ENCODE data around the gene BTBD6.
A peak's percentile ranks its signal among the peaks of the same experiment; 100 is the strongest.
"Not testable (repeated sequence)": the region's sequence is repeated elsewhere in the genome, so short reads cannot be mapped to it uniquely, and the experiment has no call there.

BTBD6 gene

GRCh38 chr14:105273062-105273461, 24.7 kb downstream of the BTBD6 start:
- DNase-seq, result no peak

GRCh38 chr14:105274637-105275036, 26.3 kb downstream of the BTBD6 start:
- no peak for DNase-seq

DNA sequence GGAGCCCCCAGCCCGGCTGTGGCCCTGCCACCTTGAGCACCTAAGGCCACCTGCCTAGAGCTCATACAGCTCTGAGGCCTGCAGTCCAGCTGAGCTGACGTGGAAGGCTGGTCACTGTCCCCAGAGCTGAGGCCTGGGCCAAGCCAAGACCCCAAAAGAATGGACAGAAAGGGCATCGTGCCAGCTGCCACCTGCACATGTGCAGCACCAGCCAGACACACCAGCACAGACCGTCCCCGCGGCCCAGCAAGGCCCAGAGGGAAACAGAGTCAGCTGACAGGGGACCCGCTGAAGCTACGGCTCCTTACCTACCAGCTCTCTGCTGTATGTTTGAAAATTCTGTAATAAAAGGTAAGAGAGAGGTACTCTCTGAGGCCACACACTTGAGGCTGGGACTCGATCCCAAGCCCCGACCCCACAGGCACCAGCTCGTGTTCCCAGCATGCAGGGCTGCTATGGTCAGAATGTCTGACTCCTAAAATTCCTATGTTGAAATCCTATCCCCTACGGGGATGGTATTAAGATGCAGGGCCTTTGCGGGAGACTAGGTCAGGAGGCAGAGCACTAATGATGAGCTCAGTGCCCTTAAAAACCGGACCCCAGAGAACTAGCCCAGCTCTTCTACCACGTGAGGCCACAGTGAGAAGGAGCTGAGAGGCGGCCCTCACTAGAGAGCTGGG, 27.1 kb downstream of the BTBD6 start:
- DNase-seq, result no peak

GRCh38 chr14:105277448-105277847, 29.1 kb downstream of the BTBD6 start:
- not testable (repeated sequence) for DNase-seq

- DNase-seq, result no peak
Measured at GRCh38 chr14:105279642-105280361, 31.5 kb downstream of the BTBD6 start.

- DNase-seq, result no peak
Measured at GRCh38 chr14:105280525-105280924, 32.2 kb downstream of the BTBD6 start.

DNA sequence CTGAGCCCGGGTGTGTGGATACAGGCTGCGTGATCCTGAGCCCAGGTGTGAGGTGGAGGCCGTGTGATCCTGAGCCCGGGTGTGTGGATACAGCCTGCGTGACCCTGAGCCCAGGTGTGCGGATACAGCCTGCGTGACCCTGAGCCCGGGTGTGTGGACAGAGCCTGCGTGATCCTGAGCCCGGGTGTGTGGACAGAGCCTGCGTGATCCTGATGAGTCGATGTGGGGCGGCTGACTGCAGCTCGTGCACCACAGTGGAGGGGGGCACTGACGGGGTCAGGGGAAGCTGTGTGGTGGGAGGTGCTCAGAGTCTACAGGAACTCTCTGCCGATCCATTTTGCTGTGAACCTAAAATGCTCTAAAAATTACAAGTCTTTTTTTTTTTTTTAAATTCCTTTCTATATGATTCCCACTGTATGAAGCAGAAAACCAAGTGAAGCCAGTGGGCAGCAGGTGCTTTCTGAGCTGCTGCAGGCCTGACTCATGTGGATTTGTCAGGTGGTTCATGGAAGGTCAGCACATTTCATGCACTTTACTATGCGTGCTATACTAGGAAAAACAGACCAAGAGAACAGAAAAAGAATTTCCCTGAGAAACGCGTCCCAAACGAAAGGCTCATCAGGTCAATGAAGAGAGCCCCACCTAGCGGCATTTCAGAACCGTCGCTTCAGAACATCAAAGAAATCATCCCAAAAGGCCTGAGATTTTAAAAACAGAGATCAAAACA, 33.2 kb downstream of the BTBD6 start:
- DNase-seq, result no peak

DNA sequence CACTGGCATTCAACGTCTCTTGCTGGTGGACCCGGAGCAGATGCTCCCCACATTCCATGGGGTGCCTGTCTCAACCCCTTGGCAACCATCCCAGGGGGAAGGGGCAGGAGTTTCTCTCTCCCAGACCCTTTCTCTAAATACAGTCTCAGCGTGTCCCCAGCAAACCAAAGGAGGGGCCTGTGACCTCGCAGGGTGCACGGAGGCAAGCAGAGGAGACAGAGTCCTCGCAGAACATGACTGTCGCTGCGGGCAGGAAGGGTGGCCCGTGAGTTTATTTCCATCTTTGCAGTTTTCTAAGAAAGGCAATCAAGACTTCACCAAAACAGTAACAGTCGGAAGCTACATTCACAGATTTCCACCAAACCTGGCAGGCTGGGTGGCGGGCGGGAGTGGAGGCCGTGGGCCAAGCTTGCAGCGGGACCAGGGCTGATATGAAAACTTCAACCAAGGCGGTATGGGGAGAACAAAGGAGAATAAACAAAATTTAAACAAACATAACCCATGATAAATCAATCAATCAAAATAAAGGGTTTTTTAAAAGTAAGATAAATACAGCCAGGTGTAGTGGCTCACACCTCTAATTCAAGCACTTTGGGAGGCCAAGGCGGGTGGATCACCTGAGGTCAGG, 33.9 kb downstream of the BTBD6 start:
- no peak for DNase-seq

GRCh38 chr14:105283028-105283427, 34.7 kb downstream of the BTBD6 start:
- no peak for DNase-seq

DNA sequence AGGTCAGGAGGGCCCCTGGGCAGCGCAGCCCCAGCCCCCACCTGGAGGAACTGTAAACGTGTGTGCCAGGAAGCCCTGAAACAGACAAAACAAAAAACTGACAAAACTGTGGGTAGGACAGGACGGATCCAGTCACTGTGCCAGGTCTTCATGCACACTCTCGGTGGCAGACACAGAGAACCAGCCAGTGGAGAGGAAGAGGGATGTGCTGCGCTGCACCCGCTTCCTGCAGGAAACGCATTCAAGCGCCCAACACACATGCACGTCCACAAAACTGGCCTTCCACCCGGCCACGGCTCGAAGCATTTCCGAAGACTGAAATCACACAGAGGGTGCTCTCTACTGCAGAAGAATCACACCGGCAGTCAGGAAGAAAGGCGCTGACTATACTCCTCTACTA, 35.6 kb downstream of the BTBD6 start:
- DNase-seq, result no peak

GRCh38 chr14:105285174-105285573, 36.8 kb downstream of the BTBD6 start:
- no peak for DNase-seq

DNA sequence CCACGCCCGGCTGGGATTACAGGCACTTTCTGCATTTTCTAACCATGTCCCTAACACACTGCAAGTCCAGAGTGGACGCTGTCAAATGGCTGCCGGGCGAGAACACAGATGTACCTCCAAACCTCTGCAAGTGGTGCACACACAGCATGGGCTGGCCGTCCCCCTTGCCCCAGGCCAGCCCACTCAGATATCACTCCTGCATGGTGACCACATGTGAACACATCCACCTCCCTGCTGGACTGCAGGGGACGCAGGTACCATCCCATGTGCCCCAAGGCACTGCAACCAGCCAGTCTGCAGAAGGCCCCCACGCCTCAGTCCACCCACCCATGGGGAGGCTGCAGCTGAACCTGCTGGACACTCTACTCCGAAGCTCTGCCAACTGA, 38.4 kb downstream of the BTBD6 start:
- no peak for DNase-seq

GRCh38 chr14:105287249-105288102, 39.1 kb downstream of the BTBD6 start:
- DNase-seq, result no peak

- not testable (repeated sequence) for DNase-seq
Measured at GRCh38 chr14:105288936-105289335, 40.6 kb downstream of the BTBD6 start.

DNA sequence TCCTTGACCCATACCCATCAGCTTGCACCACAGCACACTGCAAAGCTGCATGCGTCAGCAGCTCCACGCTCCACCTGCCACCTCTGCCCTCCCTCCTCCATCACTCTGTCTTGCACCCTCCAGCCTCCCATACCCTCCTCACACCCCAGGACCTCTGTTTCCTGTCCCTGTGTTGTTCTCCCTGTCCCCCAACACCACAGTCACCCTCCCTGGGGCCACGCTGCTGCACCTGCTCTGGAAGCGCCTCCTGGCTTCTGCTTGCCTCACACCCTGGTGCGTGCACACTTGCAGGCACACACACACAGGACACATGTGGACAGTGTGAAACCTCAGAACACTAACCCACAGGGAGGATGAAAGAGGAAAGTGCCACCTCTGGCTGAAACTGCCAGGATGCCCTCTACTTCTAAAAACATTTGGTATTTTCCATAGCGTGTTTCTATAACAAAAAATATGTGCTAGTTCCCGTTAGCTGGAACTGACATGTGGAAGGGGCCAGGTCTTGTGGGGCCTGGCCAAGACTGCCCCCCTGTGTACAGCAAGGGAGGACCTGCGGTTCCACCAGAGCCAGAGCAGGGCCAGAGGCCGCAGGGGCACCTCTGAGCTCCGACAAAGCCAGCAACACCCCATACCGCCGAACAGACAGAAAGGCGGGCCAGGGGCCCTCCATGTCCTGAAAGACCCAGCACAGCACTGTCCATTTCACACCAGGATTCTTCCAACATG, 42.5 kb downstream of the BTBD6 start:
- no peak for DNase-seq

- DNase-seq, result peak; percentile 53 to 67
Measured at GRCh38 chr14:105292826-105293711, 44.7 kb downstream of the BTBD6 start.

GRCh38 chr14:105294142-105294597, 45.8 kb downstream of the BTBD6 start:
- DNase-seq, result peak; percentile 59 to 69

DNA sequence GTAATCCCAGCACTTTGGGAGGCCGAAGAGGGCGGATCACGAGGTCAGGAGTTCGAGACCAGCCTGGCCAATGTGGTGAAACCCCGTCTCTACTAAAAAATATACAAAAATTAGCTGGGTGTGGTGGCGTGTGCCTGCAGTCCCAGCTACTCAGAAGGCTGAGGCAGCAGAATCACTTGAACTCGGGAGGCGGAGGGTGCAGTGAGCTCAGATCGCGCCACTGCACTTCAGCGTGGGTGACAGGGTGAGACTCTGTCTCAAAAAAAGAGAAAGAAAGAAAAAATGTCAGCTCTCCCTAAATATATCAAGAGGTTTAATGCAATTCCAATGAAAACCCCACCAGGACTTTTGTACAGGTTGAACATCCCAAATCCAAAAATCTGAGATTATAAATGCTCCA, 49.0 kb downstream of the BTBD6 start:
- DNase-seq, result not testable (repeated sequence)

DNA sequence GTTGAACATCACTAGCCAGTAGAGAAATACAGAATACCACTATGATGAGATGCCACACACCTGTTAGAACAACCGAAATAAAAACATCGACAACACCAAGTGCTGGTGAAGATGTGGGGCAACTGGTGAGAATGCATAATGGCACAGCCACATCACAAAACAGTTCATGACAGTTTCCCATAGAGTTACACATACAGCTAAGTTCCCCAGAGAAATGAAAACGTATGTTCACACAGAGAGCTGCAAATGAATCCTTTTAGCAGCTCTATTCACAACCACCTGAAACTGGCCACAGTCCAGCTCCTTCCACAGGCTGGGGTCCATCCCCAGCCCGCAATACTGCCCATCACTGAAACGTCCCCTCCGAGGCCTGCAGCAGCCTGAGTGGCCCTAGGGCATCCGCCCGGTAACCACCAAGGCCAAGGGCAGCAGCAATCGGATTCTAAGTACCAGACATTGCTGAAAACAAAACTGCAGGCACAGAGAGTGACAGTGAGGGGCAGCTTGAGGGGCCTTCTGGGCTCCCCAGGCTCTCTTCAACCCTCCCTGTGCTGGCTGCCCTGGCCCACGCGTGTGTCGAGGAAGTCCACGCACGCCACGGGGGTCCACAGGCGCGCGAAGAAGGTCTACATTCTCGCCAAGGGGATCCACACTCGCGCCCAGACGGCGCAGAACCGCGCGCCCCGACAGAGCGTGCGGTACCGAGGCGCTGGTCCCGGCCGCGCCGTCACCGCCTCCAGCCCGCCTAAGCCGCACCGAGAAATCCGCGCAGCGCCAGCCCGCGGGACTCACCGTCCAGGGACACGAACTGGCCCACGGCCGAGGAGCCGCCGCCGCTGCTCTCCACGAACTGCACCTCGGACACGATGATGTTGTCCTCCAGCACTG, 51.6 kb downstream of the BTBD6 start:
- DNase-seq, result peak; percentile 33 to 41
